GM12872 (cell line): ENCODE measurements around the gene FANCG.

Experiments used
- CTCF ChIP-seq: IDR thresholded peaks from 3 replicates; pipeline ENCODE4 v1.5.1; 2011; ENCODE audit warnings: low read depth, mild to moderate bottlenecking, low read length, moderate library complexity; ENCODE audit not compliant: insufficient read depth

FANCG gene

GRCh38 chr9:35106343-35106730 lies 26.6 kb upstream of the FANCG start:
- no peak for TF ChIP-seq CTCF

- TF ChIP-seq CTCF = no peak
Observed at GRCh38 chr9:35105571-35106342, 26.0 kb upstream of the FANCG start.

GRCh38 chr9:35105126-35105525 lies 25.4 kb upstream of the FANCG start:
- TF ChIP-seq CTCF = no peak

- no peak for TF ChIP-seq CTCF
Observed at GRCh38 chr9:35104586-35104985, 24.8 kb upstream of the FANCG start.

GRCh38 chr9:35103660-35104191 lies 24.0 kb upstream of the FANCG start:
- TF ChIP-seq CTCF = no peak

GRCh38 chr9:35102769-35103659 lies 23.3 kb upstream of the FANCG start, which contains the start of gene STOML2:
Gene STOML2, minus strand, starts transcription at chr9:35103131. Its CDS starts 37 bp downstream, at chr9:35103094.
- no peak for TF ChIP-seq CTCF

- no peak for TF ChIP-seq CTCF
Observed at GRCh38 chr9:35102465-35102768, 22.7 kb upstream of the FANCG start.
